Activated naive CD8-positive, alpha-beta T cell treated with anti-CD3 and anti-CD28 coated beads, Interleukin-2, amount 50 U/mL, for 24 hours (primary cell): Measurements from ENCODE around the gene CPLANE1.
A peak's percentile ranks its signal among the peaks of the same experiment; 100 is the strongest.
"Not testable (repeated sequence)": the region's sequence is repeated elsewhere in the genome, so short reads cannot be mapped to it uniquely, and the experiment has no call there.

Source experiments
- ATAC-seq: fragments of 150-1000 bp; cut with Tn5 transposase; one replicate; pipeline ENCODE4 v1.10.0; 2021
- DNase-seq: peaks from one replicate; pipeline ENCODE4 v3.0.0; 2021
- H3K27ac Mint-ChIP-seq: one replicate; pipeline ENCODE4 v1.8.0; 2021; ENCODE audit warnings: mild to moderate bottlenecking, mixed read lengths
- H3K27me3 Mint-ChIP-seq: one replicate; pipeline ENCODE4 v1.8.0; 2021; ENCODE audit warnings: mixed read lengths
- H3K36me3 Mint-ChIP-seq: one replicate; pipeline ENCODE4 v1.8.0; 2021; ENCODE audit warnings: low read depth, mixed read lengths
- H3K4me1 Mint-ChIP-seq: one replicate; pipeline ENCODE4 v1.8.0; 2021; ENCODE audit warnings: mixed read lengths
- H3K4me3 Mint-ChIP-seq: one replicate; pipeline ENCODE4 v1.8.0; 2021; ENCODE audit warnings: mild to moderate bottlenecking, moderate library complexity, mixed read lengths
- H3K9me3 Mint-ChIP-seq: one replicate; pipeline ENCODE4 v1.8.0; 2021; ENCODE audit warnings: mixed read lengths

CPLANE1 gene

GRCh38 chr5:37120270-37120669 is 128.9 kb downstream of the CPLANE1 start:
- no peaks in the 10 kb centered on the region for H3K4me1 Mint-ChIP-seq
- no peak for ATAC-seq
- no peaks in the 10 kb centered on the region for H3K27me3 Mint-ChIP-seq
- no peak overlapping the region for H3K27ac Mint-ChIP-seq
- DNase-seq: no peak
- H3K4me3 Mint-ChIP-seq: no peak overlapping the region
- peaks cover 6% of the 10 kb centered on the region for H3K36me3 Mint-ChIP-seq
- no peaks in the 10 kb centered on the region for H3K9me3 Mint-ChIP-seq

GRCh38 chr5:37116359-37116758 is 132.8 kb downstream of the CPLANE1 start:
- peaks cover 12% of the 10 kb centered on the region for H3K9me3 Mint-ChIP-seq
- no peak for ATAC-seq
- no peak for DNase-seq
- H3K27ac Mint-ChIP-seq: no peak overlapping the region
- H3K4me3 Mint-ChIP-seq: no peak overlapping the region
- peaks cover 27% of the 10 kb centered on the region for H3K36me3 Mint-ChIP-seq
- H3K27me3 Mint-ChIP-seq: no peaks in the 10 kb centered on the region
- H3K4me1 Mint-ChIP-seq: peaks cover 22% of the 10 kb centered on the region

- Mint-ChIP-seq H3K4me3 (no peak overlapping the region), H3K36me3 (peaks cover 34% of the 10 kb centered on the region), H3K27ac (no peak overlapping the region), H3K9me3 (peaks cover 12% of the 10 kb centered on the region), H3K27me3 (peaks cover 11% of the 10 kb centered on the region), H3K4me1 (peaks cover 37% of the 10 kb centered on the region)
- ATAC-seq (peak; percentile 48), DNase-seq (no peak)
These were observed 136.7 kb downstream of the CPLANE1 start for GRCh38 chr5:37112383-37112991.

DNA sequence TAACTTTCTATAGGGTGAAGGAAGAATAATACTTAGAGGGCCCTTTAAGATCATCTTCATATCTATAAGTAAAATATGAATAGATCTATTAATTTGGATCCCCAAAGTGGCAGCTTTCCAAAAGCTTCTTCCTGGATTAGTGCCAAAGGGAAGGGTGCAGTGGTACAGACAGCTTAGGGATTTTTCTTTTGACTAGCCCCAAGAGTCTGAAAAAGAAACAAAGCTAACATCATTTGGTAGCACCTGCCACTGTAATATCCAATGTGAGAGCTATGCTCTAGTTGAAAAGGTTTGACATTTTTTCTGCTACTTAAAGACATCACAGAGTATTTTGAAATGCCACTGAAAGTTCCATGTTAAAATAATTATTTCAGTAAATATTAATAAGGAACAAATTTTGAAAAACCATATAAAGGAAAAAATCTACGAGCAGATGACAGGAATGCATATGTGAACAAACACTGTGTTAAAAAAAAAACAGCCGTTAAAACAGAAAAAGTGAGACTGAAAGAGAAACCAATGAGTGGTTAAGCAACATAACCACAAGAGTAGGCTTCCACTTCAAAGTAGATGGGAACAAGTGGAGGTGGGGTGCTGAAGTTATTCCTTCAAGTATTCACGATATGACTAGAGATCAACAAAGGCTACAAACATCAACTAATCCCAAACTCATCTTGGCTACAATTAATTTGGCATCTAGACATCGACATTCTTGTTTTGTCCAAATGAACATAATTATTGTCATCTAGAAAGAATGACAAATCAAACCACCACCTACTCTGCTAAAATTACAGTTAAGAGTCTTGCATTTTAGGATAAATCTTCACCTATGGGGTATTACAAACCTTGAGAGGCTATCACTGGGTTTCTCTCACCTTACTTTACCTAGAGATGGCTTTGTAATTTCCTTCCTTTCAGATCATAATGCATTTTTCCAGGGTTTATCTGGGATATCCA is 137.5 kb downstream of the CPLANE1 start:
- DNase-seq: no peak
- H3K4me1 Mint-ChIP-seq: peaks cover 37% of the 10 kb centered on the region
- H3K36me3 Mint-ChIP-seq: peaks cover 38% of the 10 kb centered on the region

GRCh38 chr5:37110135-37110534 is 139.0 kb downstream of the CPLANE1 start:
- peaks cover 12% of the 10 kb centered on the region for H3K9me3 Mint-ChIP-seq
- no peak overlapping the region for H3K27ac Mint-ChIP-seq
- peaks cover 11% of the 10 kb centered on the region for H3K27me3 Mint-ChIP-seq
- no peak overlapping the region for H3K4me3 Mint-ChIP-seq
- peaks cover 37% of the 10 kb centered on the region for H3K4me1 Mint-ChIP-seq
- DNase-seq (no peak), ATAC-seq (no peak)
- H3K36me3 Mint-ChIP-seq: peaks cover 42% of the 10 kb centered on the region

More for the DNA sequence above, 137.5 kb downstream of the CPLANE1 start:
- peak; percentile 83 for ATAC-seq
- H3K4me3 Mint-ChIP-seq: peak overlapping the region; percentile 19
- H3K9me3 Mint-ChIP-seq: peaks cover 12% of the 10 kb centered on the region
- peak overlapping the region; percentile 53 for H3K27ac Mint-ChIP-seq
- H3K27me3 Mint-ChIP-seq: peaks cover 11% of the 10 kb centered on the region

DNA sequence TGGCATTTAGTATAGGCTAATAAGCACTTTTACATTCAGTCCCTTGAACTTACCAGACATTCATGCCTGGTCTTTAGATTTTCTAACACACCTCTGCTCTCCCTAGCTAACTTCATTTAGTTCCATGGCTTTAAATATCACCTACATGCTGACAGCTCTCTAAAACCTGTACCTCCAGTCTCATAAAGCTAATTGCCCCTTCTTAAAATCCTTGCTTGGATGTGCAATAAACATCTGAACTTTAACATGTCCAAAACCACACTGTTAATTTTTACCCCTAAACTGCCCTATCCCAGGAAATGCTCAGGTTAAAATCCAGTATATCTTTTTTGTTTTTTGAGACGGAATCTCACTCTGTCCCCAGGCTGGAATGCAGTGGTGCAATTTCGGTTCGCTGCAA is 139.8 kb downstream of the CPLANE1 start:
- Mint-ChIP-seq H3K36me3 (peaks cover 42% of the 10 kb centered on the region), H3K4me1 (peaks cover 37% of the 10 kb centered on the region), H3K27me3 (peaks cover 11% of the 10 kb centered on the region), H3K9me3 (peaks cover 12% of the 10 kb centered on the region), H3K27ac (no peak overlapping the region), H3K4me3 (no peak overlapping the region)
- ATAC-seq (no peak), DNase-seq (no peak)

DNA sequence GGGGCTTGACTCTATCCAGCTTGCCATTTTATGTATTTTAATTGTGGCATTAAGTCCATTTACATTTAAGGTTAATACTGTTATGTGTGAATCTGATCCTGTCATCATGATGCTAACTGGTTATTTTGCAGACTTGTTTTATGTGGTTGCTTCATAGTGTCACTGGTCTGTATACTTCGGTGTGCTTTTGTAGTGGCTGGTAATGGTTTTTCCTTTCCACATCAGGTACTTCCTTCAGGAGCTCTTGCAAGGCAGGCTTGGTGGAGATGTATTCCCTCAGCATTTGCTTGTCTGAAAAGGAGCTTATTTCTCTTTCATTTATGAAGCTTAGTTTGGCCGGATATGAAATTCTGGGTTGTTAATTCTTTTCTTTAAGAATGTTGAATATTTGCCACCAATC is 145.9 kb downstream of the CPLANE1 start:
- Mint-ChIP-seq H3K27ac (no peak overlapping the region), H3K4me3 (no peak overlapping the region), H3K36me3 (peaks cover 31% of the 10 kb centered on the region), H3K27me3 (no peaks in the 10 kb centered on the region), H3K9me3 (peaks cover 40% of the 10 kb centered on the region), H3K4me1 (peaks cover 3% of the 10 kb centered on the region)
- ATAC-seq (no peak), DNase-seq (no peak)

DNA sequence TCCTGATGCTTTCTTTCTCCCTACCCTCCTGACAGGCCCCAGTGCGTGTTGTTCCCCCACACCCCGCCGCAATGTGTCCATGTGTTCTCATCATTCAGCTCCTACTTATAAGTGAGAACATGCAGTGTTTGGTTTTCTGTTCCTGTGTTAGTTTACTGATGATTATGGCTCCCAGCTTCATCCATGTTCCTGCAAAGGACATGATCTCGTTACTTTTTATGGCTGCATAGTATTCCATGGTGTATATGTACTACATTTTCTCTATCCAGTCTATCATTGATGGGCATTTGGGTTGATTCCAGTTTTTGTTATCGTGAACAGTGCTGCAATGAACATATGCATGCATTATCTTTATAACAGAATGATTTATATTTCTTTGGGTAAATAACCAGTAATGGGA is 149.9 kb downstream of the CPLANE1 start:
- not testable (repeated sequence) for ATAC-seq, H3K27ac Mint-ChIP-seq, DNase-seq, H3K4me3 Mint-ChIP-seq, H3K27me3 Mint-ChIP-seq, H3K4me1 Mint-ChIP-seq
- Mint-ChIP-seq H3K9me3 (peaks cover 48% of the 10 kb centered on the region), H3K36me3 (peaks cover 24% of the 10 kb centered on the region)

GRCh38 chr5:37093795-37094194 is 155.4 kb downstream of the CPLANE1 start:
- not testable (repeated sequence) for H3K27ac Mint-ChIP-seq, H3K27me3 Mint-ChIP-seq, DNase-seq, H3K4me3 Mint-ChIP-seq, H3K4me1 Mint-ChIP-seq, ATAC-seq
- H3K36me3 Mint-ChIP-seq: peaks cover 19% of the 10 kb centered on the region
- H3K9me3 Mint-ChIP-seq: peaks cover 12% of the 10 kb centered on the region

DNA sequence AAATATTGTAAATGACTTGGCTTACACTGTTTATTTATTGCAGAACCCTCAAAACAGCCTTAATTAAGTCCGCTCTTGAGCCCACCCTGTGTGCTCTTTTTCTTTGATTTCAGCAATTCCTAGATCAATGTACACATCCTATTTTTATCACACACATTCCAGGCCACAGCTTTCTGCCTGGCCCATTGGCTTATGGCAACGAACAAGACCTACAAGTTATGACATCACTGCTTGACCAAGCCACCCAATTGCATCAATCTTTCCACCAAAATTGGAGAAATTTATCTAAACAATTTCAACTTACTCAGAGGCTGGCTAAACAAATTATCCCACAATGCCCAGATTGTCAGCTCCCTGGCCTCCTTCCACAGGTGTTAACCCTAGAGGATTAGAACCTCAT is 158.4 kb downstream of the CPLANE1 start:
- Mint-ChIP-seq H3K27ac (no peak overlapping the region), H3K4me3 (no peak overlapping the region), H3K9me3 (no peaks in the 10 kb centered on the region), H3K4me1 (no peaks in the 10 kb centered on the region), H3K36me3 (peaks cover 19% of the 10 kb centered on the region), H3K27me3 (no peaks in the 10 kb centered on the region)
- DNase-seq: no peak
- no peak for ATAC-seq

DNA sequence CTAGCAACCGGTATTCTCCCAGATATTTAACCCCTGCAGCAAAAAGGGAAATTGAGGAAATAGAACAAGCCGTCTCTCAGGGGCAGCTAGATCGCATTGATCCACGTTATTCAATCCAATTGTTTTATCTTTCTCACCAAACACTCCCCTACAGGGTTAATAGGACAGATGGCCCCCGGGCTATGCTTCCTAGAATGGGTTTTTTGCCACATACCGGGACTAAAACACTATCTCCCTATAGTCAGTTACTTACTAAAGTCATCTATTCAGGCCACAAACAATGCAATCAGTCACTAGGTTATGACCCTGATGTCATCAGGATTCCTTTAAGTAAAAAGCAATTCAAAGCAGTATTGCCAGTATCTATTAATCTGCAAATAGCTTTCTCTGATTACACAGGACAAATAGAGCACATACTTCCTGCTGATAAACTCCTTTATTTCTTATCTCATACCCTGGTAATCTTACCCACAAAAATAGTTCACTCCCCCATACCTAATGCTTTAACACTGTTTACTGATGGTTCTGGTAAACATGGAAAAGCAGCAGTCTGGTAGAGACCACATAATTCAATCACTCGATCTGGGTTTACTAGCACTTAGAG is 159.0 kb downstream of the CPLANE1 start:
- no peaks in the 10 kb centered on the region for H3K27me3 Mint-ChIP-seq
- no peaks in the 10 kb centered on the region for H3K9me3 Mint-ChIP-seq
- no peaks in the 10 kb centered on the region for H3K4me1 Mint-ChIP-seq
- DNase-seq: no peak
- ATAC-seq: no peak
- no peak overlapping the region for H3K27ac Mint-ChIP-seq
- H3K4me3 Mint-ChIP-seq: no peak overlapping the region
- peaks cover 17% of the 10 kb centered on the region for H3K36me3 Mint-ChIP-seq

- ATAC-seq: no peak
- no peaks in the 10 kb centered on the region for H3K4me1 Mint-ChIP-seq
- no peaks in the 10 kb centered on the region for H3K27me3 Mint-ChIP-seq
- H3K4me3 Mint-ChIP-seq: no peak overlapping the region
- H3K9me3 Mint-ChIP-seq: no peaks in the 10 kb centered on the region
- DNase-seq: no peak
- peaks cover 14% of the 10 kb centered on the region for H3K36me3 Mint-ChIP-seq
- H3K27ac Mint-ChIP-seq: no peak overlapping the region
These were observed 161.2 kb downstream of the CPLANE1 start for GRCh38 chr5:37088009-37088408.

GRCh38 chr5:37086466-37087173 is 162.6 kb downstream of the CPLANE1 start:
- H3K36me3 Mint-ChIP-seq: peaks cover 19% of the 10 kb centered on the region
- H3K4me1 Mint-ChIP-seq: no peaks in the 10 kb centered on the region
- no peak overlapping the region for H3K4me3 Mint-ChIP-seq
- ATAC-seq (no peak), DNase-seq (no peak)
- no peak overlapping the region for H3K27ac Mint-ChIP-seq
- no peaks in the 10 kb centered on the region for H3K9me3 Mint-ChIP-seq
- no peaks in the 10 kb centered on the region for H3K27me3 Mint-ChIP-seq

- peaks cover 19% of the 10 kb centered on the region for H3K36me3 Mint-ChIP-seq
- not testable (repeated sequence) for H3K27me3 Mint-ChIP-seq, ATAC-seq, H3K9me3 Mint-ChIP-seq, DNase-seq, H3K4me3 Mint-ChIP-seq, H3K4me1 Mint-ChIP-seq, H3K27ac Mint-ChIP-seq
These were observed 163.2 kb downstream of the CPLANE1 start for GRCh38 chr5:37086026-37086425.
